ENCODE results near the gene NRXN3.

DNA sequence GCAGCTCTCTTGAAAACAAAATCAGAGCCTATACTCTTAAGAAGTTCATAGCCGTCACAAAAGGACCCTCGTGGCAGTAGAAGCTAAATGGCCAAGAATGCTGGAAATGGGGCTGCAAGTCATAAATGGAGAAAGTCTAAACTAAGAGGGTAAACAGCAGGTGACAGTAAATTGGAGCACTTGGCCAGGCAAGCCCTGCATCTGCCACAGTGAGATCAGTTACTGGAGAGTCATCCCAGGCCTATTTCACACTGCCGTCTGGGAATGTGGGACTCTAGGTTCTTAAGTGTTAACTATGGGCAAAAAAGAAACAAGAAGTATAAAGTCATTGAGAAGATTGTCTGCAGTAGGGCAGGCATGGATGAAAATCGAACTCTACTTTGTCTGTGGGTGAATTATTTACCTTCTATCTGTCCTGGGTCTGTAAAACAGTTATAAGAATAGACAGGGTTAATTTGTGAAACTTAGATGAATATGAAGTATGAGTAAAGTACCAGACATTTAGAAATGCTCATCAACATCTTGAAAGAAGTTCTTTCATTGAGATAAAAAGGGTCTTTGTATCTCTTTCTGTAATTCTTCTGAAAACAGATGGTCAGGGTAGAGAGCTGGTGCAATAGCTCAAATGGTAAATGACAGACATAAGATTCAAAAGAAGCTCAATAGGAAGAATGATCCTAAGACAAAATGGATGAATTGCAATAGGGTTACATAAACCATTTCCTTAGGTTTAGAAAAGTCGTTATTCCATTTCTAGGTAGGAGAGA, 1248.7 kb downstream of the NRXN3 start:
- TF ChIP-seq, protein P1, sequence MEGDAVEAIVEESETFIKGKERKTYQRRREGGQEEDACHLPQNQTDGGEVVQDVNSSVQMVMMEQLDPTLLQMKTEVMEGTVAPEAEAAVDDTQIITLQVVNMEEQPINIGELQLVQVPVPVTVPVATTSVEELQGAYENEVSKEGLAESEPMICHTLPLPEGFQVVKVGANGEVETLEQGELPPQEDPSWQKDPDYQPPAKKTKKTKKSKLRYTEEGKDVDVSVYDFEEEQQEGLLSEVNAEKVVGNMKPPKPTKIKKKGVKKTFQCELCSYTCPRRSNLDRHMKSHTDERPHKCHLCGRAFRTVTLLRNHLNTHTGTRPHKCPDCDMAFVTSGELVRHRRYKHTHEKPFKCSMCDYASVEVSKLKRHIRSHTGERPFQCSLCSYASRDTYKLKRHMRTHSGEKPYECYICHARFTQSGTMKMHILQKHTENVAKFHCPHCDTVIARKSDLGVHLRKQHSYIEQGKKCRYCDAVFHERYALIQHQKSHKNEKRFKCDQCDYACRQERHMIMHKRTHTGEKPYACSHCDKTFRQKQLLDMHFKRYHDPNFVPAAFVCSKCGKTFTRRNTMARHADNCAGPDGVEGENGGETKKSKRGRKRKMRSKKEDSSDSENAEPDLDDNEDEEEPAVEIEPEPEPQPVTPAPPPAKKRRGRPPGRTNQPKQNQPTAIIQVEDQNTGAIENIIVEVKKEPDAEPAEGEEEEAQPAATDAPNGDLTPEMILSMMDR (conservative IDR thresholded peaks at IDR 0.05 in 1 of 2, IDR thresholded peaks at IDR 0.05 in 1 of 2; ENCODE audit: low read depth in 1 of 2, low read length in 2 of 2) = no peak
- TF ChIP-seq EZH2 (IDR thresholded peaks at IDR 0.05; ENCODE audit: low read length, missing control alignments) = no peak

Measured in fibroblast of lung (primary cell).